ENCODE results near the gene SMAP1.

SMAP1 gene

DNA sequence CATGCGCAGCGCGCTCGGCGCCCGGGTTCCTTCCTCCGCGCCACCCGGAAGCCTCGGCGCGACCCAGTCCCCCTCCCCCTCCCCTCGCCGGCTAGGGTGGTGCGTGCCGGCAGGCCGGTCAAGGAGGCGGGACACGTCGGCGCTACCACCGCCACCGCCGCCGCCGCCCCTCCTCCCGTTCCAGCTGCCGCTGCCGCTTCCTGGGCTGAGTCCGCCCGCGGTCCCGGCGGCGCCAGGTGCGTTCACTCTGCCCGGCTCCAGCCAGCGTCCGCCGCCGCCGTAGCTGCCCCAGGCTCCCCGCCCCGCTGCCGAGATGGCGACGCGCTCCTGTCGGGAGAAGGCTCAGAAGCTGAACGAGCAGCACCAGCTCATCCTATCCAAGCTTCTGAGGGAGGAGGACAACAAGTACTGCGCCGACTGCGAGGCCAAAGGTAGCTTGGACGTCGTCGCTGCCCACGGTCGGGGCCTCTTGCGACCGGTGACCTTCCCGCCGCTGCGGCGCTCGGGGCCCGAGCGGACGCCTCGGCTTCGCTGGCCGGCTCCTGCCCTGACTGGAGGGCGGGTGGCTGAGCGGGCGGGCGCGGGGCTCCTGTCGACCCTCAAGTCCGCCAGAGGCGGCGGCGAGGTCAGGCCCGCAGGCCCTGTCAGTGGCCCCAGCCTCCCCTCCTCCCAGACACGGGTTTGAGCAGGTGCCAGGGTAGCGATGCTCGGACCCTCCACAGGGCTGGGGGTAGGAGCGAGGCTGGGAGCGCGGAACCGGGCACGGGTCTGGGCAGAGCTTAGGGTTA is at the start of gene SMAP1:
TSS of gene SMAP1 (plus strand) at position 173 of the 788 bp plus-strand sequence. CDS start at position 314, 141 bp downstream.
- DNase-seq = peak; percentile 39

DNA sequence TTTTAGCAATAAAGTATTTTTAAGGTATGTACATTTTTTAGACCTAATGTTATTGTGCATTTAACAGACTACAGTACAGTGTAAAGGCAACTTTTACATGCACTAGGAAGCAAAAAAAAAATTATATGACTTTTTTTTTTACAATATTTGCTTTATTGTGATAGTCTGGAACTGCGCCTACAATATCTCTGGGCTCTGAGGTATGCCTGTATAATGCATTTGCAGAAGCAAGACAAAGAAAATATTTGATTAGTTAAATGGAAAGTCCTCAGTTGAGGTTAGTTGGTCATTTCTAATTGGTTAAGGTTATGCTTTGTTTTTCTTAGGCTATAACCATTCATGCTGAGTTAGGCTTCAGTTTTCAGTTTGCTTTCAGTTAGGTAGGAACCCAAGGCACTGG is 46.9 kb upstream of the SMAP1 start:
- no peak for DNase-seq

DNA sequence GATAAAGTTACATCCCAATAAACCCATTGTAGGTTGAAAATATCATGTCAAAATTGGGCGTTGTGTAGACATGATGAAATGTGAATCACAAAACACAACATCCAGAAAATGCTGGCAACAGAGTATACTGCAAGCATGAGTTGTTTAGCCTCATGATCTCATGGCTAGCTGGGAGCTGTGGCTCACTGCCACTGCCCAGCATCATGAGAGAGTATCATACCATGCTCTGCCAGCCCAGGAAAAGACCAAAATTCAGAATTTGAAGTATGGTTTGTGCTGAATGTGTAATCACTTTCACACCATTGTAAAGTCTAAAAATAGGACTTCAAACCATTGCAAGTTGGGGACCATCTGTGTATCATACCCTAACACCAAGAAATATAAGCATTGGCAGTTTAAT is 45.2 kb upstream of the SMAP1 start:
- no peak for DNase-seq

DNA sequence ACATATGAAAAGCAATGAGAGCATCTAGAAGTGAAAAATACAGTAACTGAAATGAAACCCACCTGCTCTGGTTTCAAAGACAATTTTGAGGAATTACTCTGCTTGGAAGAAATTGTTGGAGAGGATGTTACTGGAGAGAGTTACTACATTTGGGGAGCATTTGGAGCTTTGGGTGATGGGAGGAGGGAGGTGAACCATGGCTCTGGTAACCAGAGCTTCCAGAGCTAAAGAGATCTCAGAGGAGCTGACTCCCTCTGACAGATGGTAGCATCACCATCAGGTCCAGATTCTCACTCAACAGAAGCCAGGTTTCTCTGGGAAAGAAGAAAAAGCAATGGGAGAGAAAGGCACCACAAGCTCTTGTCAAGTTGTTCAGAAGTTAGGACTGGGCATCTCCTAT is 42.2 kb upstream of the SMAP1 start:
- no peak for DNase-seq

GRCh38 chr6:70627500-70628254 is 40.0 kb upstream of the SMAP1 start:
- DNase-seq = no peak

- DNase-seq = no peak
Measured at GRCh38 chr6:70629929-70630328, 37.8 kb upstream of the SMAP1 start.

DNA sequence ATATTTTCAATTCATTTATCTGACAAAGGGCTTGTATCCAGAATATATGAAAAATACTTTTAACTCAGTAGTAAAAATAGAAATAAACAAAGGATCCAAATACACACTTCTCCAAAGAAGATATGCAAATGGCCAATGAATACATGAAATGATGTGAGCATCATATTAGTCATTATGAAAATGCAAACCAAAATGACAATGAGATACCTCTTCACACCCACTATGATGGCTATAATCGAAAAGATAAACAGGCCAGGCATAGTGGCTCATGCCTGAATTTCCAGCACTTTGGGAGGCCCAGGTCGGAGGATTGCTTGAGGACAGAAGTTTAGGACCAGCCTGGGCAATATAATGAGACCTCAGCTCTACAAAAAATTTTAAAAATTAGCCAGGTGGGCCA is 33.8 kb upstream of the SMAP1 start:
- no peak for DNase-seq

DNA sequence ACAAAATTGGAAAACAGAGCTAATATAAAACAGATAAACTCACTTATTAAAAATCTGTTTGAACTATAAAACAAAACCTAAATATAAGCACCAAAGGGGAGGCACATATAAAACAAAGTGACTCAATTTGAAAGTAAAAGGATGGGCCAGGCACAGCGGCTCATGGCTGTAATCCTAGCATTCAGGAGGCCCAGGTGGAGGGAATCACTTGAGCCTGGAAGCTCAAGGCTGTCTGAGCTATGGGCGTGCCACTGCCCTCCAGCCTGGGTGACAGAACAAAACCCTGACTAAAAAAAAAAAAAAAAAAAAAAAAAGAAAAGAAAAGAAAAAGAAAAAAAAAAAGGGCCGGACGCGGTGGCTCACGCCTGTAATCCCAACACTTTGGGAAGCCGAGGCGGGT is 31.1 kb upstream of the SMAP1 start:
- no peak for DNase-seq

DNA sequence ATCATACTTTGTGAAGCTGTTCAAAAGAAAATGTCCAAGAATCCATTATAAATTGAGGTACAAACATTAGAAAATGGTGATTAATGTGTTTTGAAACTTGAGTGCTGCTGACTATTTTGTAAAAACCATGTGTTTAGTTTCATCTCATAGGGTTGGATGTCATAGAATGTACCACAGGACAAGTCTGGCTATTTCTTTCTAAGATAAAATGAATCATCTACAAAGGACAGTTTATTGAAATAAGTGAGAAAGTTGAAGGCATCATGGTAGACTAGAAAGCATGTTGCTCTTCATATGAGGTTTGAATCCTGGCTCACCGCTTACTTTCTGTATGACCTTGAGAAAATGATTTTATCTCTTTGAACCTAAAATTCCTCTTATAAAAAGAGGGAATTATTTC is 29.2 kb upstream of the SMAP1 start:
- no peak for DNase-seq

GRCh38 chr6:70651326-70651905 is 16.3 kb upstream of the SMAP1 start:
- no peak for DNase-seq

DNA sequence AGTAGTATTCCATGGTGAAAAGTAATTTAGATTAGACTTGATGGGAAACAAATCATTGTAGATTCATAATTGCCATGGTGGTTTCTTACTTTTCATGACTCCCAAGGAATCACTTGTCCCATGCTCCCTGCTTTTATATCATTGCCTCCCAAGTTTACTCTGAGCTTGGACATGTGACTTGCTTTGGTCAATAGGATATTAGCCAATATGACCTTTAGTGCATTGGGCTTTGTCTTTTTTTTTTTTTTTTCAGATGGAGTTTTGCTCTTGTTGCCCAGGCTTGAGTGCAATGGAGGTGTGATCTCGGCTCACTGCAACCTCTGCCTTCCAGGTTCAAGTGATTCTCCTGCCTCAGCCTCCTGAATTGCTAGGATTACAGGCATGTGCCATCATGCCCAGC is 15.5 kb upstream of the SMAP1 start:
- no peak for DNase-seq

- no peak for DNase-seq
Measured at GRCh38 chr6:70657706-70658105, 10.0 kb upstream of the SMAP1 start.

GRCh38 chr6:70663881-70664466 is 3.7 kb upstream of the SMAP1 start:
- peak; percentile 56 for DNase-seq

DNA sequence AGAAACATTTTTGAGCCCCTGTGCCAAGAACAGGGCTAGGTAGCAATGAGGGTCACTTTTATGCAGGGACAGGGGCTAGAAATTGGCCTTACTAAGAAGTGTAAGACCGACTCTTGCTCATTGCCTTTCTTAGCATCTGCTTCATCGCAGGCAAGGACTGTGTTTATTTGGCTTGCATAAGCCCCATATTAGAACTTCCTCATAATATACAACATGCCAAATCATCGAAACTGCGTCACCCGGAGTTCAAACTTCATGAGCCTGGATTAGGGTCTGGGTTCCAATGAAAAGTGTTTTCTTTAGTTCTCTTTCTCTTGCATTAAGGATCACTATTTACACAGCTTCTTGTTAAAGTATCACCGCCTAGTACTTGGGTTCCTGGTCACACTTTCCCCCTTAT is 977 bp upstream of the SMAP1 start:
- DNase-seq = no peak

- peak; percentile 60 for DNase-seq
Measured at GRCh38 chr6:70667256-70667710, 400 bp upstream of the SMAP1 start.

DNA sequence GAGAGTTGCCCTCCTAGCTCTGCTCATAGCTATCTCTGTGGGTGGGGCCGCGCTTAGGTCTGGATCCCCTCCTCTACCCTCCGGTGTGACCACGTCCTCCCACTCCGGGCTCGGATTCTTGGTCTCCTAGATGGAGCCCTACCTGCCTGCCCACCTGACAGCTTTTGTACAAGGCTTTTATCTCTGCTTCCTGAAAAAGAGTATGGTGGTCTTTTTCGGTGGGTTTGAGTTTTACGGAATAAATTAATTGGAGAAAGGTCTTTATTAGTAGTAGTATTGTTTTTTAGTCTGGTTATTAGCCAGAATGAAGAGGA is 773 bp downstream of the SMAP1 start:
- DNase-seq = no peak

GRCh38 chr6:70669133-70669532 is 1.4 kb downstream of the SMAP1 start:
- DNase-seq = no peak

GRCh38 chr6:70672549-70672948 is 4.9 kb downstream of the SMAP1 start:
- DNase-seq = no peak

GRCh38 chr6:70673054-70673453 is 5.4 kb downstream of the SMAP1 start:
- no peak for DNase-seq

DNA sequence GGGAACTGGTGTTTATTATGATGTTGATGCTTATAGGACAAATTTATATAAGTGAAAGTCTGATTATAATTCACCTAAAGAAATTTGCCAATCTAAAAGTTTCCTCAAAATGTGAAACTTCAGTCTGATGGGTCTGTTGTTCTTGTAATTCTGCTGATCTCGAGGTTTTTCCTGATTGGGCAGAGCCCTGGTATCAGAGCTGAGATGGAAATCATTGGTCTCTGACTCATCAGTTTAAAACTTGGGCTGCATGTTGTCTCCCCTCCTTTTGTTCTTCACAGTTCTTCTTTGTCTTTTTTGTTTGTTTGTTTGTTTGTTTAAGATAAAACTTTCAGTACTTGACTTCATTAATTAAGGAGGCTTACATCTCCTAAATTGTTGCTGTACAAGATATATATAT is 5.9 kb downstream of the SMAP1 start:
- no peak for DNase-seq

- DNase-seq = no peak
Measured at GRCh38 chr6:70675822-70676221, 8.1 kb downstream of the SMAP1 start.

- no peak for DNase-seq
Measured at GRCh38 chr6:70676821-70677220, 9.1 kb downstream of the SMAP1 start.

GRCh38 chr6:70680396-70680795 is 12.7 kb downstream of the SMAP1 start:
- DNase-seq = no peak

All from NCI-H1694 treated with DMSO at 0.1 percent for 48 hours (cell line).